ENCODE data around the gene MIER1.
"Not testable (repeated sequence)": the region's sequence is repeated elsewhere in the genome, so short reads cannot be mapped to it uniquely, and the experiment has no call there.

MIER1 gene

GRCh38 chr1:66940981-66941380 is 16.2 kb downstream of the MIER1 start:
- DNase-seq: no peak

- DNase-seq: no peak
Measured at GRCh38 chr1:66943361-66943969, 18.7 kb downstream of the MIER1 start.

- DNase-seq: no peak
Measured at GRCh38 chr1:66944330-66945274, 19.8 kb downstream of the MIER1 start.

GRCh38 chr1:66945316-66945715 is 20.5 kb downstream of the MIER1 start:
- no peak for DNase-seq

GRCh38 chr1:66947267-66947666 is 22.5 kb downstream of the MIER1 start:
- DNase-seq: no peak

GRCh38 chr1:66951513-66951912 is 26.7 kb downstream of the MIER1 start:
- DNase-seq: no peak

GRCh38 chr1:66954208-66954607 is 29.4 kb downstream of the MIER1 start:
- DNase-seq: no peak

GRCh38 chr1:66957938-66958337 is 33.1 kb downstream of the MIER1 start:
- no peak for DNase-seq

GRCh38 chr1:66966188-66966873 is 41.5 kb downstream of the MIER1 start:
- not testable (repeated sequence) for DNase-seq

GRCh38 chr1:66968574-66968973 is 43.8 kb downstream of the MIER1 start:
- DNase-seq: no peak

GRCh38 chr1:66978201-66978600 is 53.4 kb downstream of the MIER1 start:
- no peak for DNase-seq

- not testable (repeated sequence) for DNase-seq
Measured at GRCh38 chr1:66979621-66980020, 54.8 kb downstream of the MIER1 start.

GRCh38 chr1:66980745-66981367 is 56.1 kb downstream of the MIER1 start:
- no peak for DNase-seq

GRCh38 chr1:66981679-66982078 is 56.9 kb downstream of the MIER1 start:
- no peak for DNase-seq

- no peak for DNase-seq
Measured at GRCh38 chr1:66982561-66983260, 57.9 kb downstream of the MIER1 start.

GRCh38 chr1:66984491-66984890 is 59.7 kb downstream of the MIER1 start:
- DNase-seq: no peak

- no peak for DNase-seq
Measured at GRCh38 chr1:66985835-66986234, 61.0 kb downstream of the MIER1 start.

GRCh38 chr1:66993076-66993475 is 68.3 kb downstream of the MIER1 start:
- no peak for DNase-seq

GRCh38 chr1:66996018-66996682 is 71.4 kb downstream of the MIER1 start:
- DNase-seq: peak; percentile 69

- no peak for DNase-seq
Measured at GRCh38 chr1:66998972-66999371, 74.2 kb downstream of the MIER1 start.

- no peak for DNase-seq
Measured at GRCh38 chr1:66999640-67000400, 75.0 kb downstream of the MIER1 start.
